SK-N-SH treated with all-trans-retinoic acid at 6 μM for 48 hours (cell line): Measurements from ENCODE around the gene PCSK5.
"Not testable (repeated sequence)": the region's sequence is repeated elsewhere in the genome, so short reads cannot be mapped to it uniquely, and the experiment has no call there.

Experiments used
- CREB5 ChIP-seq: fragments of 250-450 bp; sonication (Bioruptor Pico); IDR thresholded peaks from 2 replicates; pipeline ENCODE4 v1.5.1; 2020; ENCODE audit warnings: low read depth, mild to moderate bottlenecking, moderate library complexity
- PATZ1 ChIP-seq: fragments of 250-450 bp; sonication (Bioruptor Pico); IDR thresholded peaks from 2 replicates; pipeline ENCODE4 v1.8.0; 2020; ENCODE audit warnings: mild to moderate bottlenecking, moderate library complexity, borderline replicate concordance
- POU6F1 ChIP-seq: fragments of 250-450 bp; sonication (Bioruptor Pico); IDR thresholded peaks from 2 replicates; pipeline ENCODE4 v1.8.0; 2021; ENCODE audit warnings: low read depth, mild to moderate bottlenecking, moderate library complexity, borderline replicate concordance

GRCh38 chr9:76362332-76363031, 472.0 kb downstream of the PCSK5 start:
- not testable (repeated sequence) for TF ChIP-seq PATZ1, POU6F1, CREB5 (CRISPR knock-in tag)
